ENCODE data around the gene MBP.

DNA sequence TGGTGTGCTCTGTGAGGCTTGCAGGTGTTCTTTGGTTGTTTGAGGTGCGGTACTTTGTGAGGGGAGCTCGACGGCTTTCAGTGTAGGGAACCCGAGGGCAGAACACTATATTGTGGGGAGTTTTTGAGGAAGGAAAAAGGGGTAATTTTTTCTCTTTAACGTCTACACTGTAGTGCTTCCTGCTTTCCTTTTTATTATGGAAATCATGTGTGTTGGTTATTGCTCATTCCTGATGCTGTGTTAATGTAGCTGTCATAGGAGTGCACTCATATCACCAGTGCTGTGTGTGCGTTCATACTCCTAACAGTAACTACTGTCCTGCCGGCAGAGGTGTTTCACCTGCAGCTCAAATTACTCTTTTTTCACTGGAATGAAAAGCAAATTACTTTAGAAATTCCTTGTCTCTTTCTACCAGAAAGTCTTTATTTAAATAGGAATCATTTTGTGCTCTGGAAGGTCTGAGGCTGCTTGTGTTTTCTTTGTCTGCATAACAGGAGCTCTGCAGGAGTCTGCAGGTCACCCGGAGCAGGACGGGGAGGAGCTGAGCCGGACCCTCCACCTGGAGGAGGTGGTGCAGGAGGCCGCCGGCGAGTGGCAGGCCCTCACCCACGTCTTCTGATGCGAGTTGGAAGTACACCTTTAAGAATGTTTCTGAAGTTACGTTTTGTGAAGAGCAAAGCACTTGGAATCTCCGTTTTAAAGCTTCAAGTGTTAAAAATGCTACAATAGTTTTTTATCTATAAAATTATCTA lies 164.7 kb downstream of the MBP start:
- TF ChIP-seq, protein P1, sequence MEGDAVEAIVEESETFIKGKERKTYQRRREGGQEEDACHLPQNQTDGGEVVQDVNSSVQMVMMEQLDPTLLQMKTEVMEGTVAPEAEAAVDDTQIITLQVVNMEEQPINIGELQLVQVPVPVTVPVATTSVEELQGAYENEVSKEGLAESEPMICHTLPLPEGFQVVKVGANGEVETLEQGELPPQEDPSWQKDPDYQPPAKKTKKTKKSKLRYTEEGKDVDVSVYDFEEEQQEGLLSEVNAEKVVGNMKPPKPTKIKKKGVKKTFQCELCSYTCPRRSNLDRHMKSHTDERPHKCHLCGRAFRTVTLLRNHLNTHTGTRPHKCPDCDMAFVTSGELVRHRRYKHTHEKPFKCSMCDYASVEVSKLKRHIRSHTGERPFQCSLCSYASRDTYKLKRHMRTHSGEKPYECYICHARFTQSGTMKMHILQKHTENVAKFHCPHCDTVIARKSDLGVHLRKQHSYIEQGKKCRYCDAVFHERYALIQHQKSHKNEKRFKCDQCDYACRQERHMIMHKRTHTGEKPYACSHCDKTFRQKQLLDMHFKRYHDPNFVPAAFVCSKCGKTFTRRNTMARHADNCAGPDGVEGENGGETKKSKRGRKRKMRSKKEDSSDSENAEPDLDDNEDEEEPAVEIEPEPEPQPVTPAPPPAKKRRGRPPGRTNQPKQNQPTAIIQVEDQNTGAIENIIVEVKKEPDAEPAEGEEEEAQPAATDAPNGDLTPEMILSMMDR (IDR thresholded peaks at IDR 0.05; ENCODE audit: low read length): no peak
- TF ChIP-seq EZH2 (IDR thresholded peaks at IDR 0.05; ENCODE audit: borderline replicate concordance, low read length): no peak
